ENCODE data around the gene NEB. TPM values are rescaled to one million over a fixed set of nuclear protein-coding genes. Genes with fewer than 3 reads are reported as not detected.

Gene NEB
- 0.06 and 0.52 TPM in 2 replicates for total RNA-seq (2014; rRNA removed; shearing (Covaris generic))

GRCh38 chr2:151733771-151734672, at the start of gene NEB:
NEB (minus strand) TSS chr2:151734476; CDS start chr2:151733156, 1,320 bp downstream.
- DNase-seq (ENCODE audit: low spot score), result no peak

- no peak for DNase-seq (ENCODE audit: low spot score)
These were observed 48.9 kb upstream of the NEB start for GRCh38 chr2:151783133-151783520.

- no peak for DNase-seq (ENCODE audit: low spot score)
These were observed 48.3 kb upstream of the NEB start for GRCh38 chr2:151782378-151783132.

GRCh38 chr2:151781642-151782041, 47.4 kb upstream of the NEB start:
- no peak for DNase-seq (ENCODE audit: low spot score)

GRCh38 chr2:151780938-151781337, 46.7 kb upstream of the NEB start:
- DNase-seq (ENCODE audit: low spot score), result no peak

GRCh38 chr2:151777935-151778334, 43.7 kb upstream of the NEB start:
- no peak for DNase-seq (ENCODE audit: low spot score)

- no peak for DNase-seq (ENCODE audit: low spot score)
These were observed 43.2 kb upstream of the NEB start for GRCh38 chr2:151777487-151777886.

- no peak for DNase-seq (ENCODE audit: low spot score)
These were observed 42.1 kb upstream of the NEB start for GRCh38 chr2:151776367-151776766.

- no peak for DNase-seq (ENCODE audit: low spot score)
These were observed 40.9 kb upstream of the NEB start for GRCh38 chr2:151775057-151775740.

- peak; percentile 47 for DNase-seq (ENCODE audit: low spot score)
These were observed 40.2 kb upstream of the NEB start for GRCh38 chr2:151774506-151774905.

GRCh38 chr2:151771599-151772358, 37.5 kb upstream of the NEB start:
- DNase-seq (ENCODE audit: low spot score), result no peak

- no peak for DNase-seq (ENCODE audit: low spot score)
These were observed 36.7 kb upstream of the NEB start for GRCh38 chr2:151770995-151771394.

- DNase-seq (ENCODE audit: low spot score), result no peak
These were observed 35.3 kb upstream of the NEB start for GRCh38 chr2:151769606-151770005.

GRCh38 chr2:151767536-151767935, 33.3 kb upstream of the NEB start:
- DNase-seq (ENCODE audit: low spot score), result no peak

GRCh38 chr2:151766437-151767153, 32.3 kb upstream of the NEB start:
- no peak for DNase-seq (ENCODE audit: low spot score)

GRCh38 chr2:151765760-151766410, 31.6 kb upstream of the NEB start:
- DNase-seq (ENCODE audit: low spot score), result no peak

- no peak for DNase-seq (ENCODE audit: low spot score)
These were observed 28.4 kb upstream of the NEB start for GRCh38 chr2:151762694-151763093.

- DNase-seq (ENCODE audit: low spot score), result no peak
These were observed 27.4 kb upstream of the NEB start for GRCh38 chr2:151761687-151762086.

GRCh38 chr2:151761193-151761592, 26.9 kb upstream of the NEB start:
- no peak for DNase-seq (ENCODE audit: low spot score)

- no peak for DNase-seq (ENCODE audit: low spot score)
These were observed 25.9 kb upstream of the NEB start for GRCh38 chr2:151760139-151760650.

All from H4 (cell line).